Activated CD8-positive, alpha-beta memory T cell treated with anti-CD3 and anti-CD28 coated beads for 48 hours (primary cell): ENCODE measurements around the gene CDK10.

ENCODE experiments used
- DNase-seq, 3 experiments: peaks; one replicate each; pipeline ENCODE4 v3.0.0-alpha.2; 2020; ENCODE audit warnings: low read depth in 2 of 3, low spot score in 2 of 3

The CDK10 gene

DNA sequence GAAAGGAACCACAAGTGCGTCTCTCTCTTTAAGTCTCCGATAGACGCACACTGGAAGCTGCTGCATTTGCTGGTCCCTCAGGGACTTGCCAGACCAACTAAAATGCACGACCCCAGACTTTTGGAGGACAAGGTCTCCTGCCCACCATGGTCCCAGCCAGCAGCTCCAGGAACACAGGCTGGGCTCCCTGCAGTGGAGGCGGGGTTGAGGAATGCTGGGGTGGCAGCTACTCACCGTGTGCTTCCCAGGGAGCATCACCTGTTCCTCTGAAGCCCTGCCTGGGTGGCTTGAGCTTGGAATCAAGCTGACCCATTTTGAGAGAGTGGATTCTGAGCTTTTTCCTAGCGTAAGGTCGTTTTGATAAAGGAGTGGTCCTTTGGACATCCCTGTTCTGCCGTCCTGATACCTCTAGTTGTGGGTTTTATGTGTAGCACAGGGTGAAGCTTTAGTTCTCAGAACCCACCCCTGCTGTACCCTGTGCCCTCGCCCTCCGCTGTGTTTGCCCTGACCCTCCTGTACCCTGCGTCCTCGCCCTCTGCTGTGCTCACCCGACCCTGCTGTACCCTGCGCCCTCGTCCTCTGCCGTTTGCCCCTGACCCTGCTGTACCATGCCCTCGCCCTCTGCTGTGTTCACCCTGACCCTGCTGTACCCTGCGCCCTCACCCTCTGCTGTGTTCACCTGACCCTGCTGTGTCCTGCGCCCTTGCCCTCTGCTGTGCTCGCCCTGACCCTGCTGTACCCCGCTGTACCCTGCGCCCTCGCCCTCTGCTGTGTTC lies 45.8 kb downstream of the CDK10 start:
- DNase-seq = no peak

DNA sequence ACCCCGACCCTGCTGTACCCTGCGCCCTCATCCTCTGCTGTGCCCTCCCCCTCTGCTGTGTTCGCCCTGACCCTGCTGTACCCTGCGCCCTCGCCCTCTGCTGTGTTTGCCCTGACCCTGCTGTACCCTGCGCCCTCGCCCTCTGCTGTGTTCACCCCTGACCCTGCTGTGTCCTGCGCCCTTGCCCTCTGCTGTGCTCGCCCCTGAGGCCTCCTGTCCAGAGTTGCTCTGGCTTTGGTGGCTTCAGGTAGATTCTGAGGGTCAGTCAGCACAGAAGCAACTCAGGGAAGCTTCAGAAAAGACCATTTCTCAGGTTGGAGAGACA lies 46.4 kb downstream of the CDK10 start:
- DNase-seq = no peak

DNA sequence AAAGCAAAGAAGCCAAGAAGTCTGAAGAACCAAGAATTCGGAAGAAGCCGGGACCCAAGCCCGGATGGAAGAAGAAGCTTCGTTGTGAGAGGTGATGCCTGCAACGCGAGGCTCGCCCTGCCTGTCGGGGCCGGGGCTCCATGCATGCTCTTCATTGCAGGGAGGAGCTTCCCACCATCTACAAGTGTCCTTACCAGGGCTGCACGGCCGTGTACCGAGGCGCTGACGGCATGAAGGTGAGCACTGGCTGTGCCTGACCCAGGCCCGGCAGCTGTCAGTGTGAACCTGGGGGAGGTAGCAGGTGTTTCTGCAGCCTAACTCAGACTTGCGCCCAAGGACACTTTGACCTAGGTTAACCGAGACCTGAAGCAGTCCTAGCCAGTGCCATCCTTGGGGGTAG lies 46.8 kb downstream of the CDK10 start:
- DNase-seq = no peak

DNA sequence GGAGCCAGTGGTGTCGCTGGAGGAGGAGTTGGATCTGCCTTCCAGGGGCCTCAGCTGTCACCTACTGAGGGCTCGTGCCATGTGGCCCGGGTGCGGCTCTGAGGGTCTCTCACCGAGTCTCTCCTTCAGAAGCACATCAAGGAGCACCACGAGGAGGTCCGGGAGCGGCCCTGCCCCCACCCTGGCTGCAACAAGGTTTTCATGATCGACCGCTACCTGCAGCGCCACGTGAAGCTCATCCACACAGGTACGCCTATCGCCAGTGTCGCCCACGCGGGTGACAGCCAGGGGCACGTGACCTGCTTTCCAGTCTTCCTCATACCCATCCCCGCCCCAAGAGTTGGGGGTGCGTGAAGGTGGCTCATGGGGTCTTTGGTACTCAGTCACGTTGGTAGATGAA lies 47.3 kb downstream of the CDK10 start:
- no peak for DNase-seq

DNA sequence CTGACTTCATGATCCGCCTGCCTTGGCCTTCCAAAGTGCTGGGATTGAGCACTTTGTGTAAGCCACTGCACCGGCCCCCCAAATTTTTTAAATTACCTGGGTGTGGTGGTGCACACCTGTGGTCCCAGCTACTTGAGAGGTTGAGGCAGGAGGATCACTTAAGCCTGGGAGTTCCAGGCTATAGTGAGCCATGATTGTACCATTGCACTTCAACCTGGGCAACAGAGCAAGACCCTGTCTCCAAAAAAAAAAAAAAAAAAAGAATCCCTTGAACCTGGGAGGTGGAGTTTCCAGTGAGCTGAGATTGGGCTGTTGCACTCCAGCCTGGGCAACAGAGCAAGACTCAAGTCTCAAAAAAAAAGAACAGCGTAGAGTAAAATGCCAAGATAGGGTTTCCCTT lies 50.1 kb downstream of the CDK10 start:
- DNase-seq = no peak

DNA sequence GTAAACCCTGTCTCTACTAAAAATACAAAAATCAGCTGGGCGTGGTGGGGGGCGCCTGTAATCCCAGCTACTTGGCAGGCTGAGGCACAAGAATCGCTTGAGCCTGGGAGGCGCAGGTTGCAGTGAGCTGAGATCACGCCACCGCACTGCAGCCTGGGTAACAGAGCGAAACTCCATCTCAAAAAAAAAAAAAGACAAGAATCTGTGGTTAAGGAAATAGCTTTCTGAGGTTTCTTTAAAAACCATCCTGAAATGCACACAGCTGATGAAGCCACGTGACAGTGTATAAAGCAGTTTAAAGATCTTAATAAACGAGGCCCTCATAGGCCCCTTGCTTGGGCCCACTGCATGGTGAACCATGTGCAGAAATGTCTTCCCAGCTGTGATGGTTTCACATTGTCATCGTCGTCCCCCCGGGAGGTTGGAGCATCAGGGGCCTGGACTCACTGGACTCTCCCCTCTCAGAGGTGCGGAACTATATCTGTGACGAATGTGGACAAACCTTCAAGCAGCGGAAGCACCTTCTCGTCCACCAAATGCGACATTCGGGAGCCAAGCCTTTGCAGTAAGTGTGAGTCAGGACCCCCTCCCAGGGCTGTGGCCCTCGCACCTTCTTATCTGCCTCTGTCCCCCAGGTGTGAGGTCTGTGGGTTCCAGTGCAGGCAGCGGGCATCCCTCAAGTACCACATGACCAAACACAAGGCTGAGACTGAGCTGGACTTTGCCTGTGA lies 51.0 kb downstream of the CDK10 start:
- DNase-seq = no peak

DNA sequence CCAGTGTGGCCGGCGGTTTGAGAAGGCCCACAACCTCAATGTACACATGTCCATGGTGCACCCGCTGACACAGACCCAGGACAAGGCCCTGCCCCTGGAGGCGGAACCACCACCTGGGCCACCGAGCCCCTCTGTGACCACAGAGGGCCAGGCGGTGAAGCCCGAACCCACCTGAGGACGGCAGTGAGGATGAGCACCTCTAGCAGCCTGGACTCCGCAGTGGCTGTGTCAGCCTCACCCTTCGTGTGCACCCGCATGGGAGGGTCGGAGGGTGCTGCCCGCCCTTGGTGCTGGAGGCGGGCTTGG lies 51.5 kb downstream of the CDK10 start:
- no peak for DNase-seq

DNA sequence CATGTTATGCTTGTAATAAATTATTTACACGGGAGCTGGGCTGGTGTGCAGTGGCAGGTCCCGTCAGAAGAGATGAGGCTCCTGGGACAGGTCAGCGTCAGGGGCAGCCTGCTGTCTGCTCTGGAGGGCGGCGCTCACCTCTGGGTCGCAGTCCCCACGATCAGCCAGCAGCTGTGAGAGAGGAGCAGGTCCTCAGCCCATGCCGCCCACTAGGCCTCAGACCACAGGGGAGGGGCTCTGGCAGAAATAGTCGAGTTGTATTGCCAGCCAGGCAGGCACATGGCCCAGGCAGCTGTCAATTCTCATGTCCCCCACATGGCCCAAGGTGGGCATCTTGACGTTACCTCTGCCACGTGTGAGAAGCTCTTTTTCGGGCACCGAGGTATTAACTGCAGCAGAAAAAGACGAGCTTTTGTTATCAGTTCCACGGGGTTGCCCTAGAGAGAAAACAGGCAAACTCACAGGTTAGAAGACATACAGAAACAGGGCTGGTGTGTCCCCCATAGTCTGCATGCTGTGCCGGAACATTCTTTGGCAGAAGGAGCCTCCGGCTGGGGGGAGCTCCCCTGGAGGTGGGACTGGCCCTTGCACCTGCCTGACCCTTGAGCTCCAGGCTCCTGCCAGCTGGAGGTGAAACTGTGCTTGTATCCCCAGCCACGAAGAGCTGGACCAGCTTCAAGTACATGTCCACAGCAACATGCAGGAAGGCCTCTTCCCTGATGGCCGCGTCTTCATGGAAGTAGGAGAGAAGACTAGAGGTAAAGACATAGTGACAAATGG lies 52.2 kb downstream of the CDK10 start:
- DNase-seq = no peak

DNA sequence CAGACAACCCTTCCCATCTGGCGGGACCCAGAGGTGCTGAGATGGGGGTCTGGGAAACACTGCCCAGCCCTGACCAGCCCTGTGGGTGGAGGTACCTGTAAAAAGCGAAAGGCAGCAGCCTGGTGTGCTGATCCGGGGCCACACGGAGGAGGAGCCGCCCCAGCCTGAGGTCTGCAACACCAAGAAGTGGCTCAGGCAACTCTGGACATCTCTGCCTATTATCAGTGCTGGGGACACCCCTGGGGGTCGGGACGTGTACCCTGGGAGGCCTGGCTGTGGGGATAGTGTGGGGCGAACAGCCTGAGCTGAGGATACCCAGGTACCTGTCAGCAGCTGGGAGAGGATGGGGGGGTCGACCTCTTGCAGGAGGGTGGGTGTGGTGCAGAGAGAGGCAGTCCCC lies 52.9 kb downstream of the CDK10 start:
- no peak for DNase-seq

DNA sequence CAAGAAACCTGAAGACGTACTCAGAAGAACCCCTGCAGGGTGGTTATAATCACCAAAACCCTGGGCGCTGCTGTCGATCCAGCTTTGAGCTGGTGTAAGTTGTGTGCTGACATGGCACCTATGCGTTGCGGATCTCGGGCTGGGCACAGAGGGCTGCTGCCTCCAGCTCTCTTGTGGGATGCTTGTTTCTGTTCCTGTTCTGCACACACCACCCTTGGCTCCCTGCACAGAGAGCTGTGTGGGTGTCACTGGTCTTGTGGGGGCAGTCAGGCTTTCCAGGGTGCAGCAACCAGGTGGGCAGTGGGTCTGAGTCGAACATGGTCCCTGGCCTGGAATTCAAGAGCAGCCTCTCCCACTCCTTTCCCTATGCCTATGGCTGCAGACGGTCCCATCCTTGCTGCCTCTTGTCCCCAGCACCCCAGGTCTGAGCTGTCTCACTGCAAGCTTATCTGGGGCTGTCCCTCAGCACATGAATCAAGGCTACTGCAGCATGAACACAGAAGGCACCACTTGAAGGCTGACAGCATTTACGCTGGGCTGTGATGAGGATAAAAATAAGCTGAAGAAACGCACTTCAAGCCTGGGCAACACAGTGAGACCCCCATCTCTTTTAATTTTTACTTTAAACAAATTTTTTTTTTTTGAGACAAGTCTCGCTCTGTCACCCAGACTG lies 55.0 kb downstream of the CDK10 start:
- no peak for DNase-seq

DNA sequence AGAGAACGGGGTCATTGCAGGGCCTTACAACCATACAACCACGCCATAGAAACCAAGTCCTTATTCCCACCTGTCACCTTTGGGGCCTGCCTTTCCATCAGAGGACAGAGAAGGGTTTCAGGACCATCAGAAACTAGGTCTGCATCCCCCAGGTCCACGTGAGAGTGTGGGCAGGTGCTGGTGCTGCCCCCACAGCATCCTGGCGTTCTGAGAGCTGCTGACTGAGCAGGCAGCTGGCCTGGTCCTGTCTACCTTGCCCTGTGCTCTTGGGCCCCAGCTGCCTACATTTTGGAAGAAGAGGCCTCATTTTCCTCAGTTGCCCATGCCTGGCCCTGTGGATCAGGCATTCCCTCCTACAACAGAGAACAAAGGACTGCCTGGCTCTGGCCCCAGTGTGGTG lies 56.5 kb downstream of the CDK10 start:
- DNase-seq = no peak

DNA sequence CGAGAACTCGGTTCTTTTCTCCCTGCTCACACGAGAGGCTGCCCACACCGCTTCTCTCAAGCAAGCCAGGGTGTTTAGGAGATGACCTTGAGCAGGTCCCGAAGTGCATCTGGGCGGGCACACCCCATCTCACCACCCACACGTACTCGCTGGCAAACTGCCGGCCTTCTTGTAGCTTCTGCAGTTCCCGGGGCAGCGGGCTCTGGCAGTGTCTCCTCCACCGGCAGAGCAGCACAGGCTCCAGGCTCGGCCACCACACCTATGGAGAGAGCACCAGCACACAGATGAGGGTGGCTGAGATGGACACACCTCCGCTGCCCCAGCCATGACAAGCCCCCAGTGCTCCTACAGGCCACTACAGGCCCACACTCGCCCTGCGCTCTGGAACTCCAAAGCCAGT lies 58.3 kb downstream of the CDK10 start:
- no peak for DNase-seq
